HEK293 (cell line): ENCODE measurements around the gene GPR3.

Experiments used
- CTCF ChIA-PET: fragments of 350-600 bp; formaldehyde crosslinking; extraction: SDS; loops from one replicate; lab custom pipeline; 2021; ENCODE audit warnings: antibody characterized with exemption; lab: Yijun Ruan, JAX
- POLR2A ChIA-PET: fragments of 300-600 bp; formaldehyde crosslinking; extraction: SDS; loops from one replicate; lab custom pipeline; 2020; ENCODE audit warnings: antibody characterized with exemption, inconsistent platforms; lab: Yijun Ruan, JAX
- H3K27ac ChIP-seq: fragments of 200-500 bp; sonication (Bioruptor generic); 2 replicates; pipeline ENCODE4 v1.5.1; 2014; ENCODE audit warnings: low read depth, low read length, control low read depth, inconsistent platforms; ENCODE audit errors: extremely low read depth
- H3K36me3 ChIP-seq, 2 experiments: fragments of 200-500 bp in 1 of 2; sonication (Bioruptor generic) in 1 of 2; 1 replicate in 1 of 2; 2 replicates in 1 of 2; pipeline ENCODE4 v1.5.1; 2014 to 2017; ENCODE audit warnings: inconsistent platforms in 2 of 2, low read length in 2 of 2; ENCODE audit not compliant: control insufficient read depth in 2 of 2, insufficient read depth in 1 of 2
- H3K4me1 ChIP-seq: fragments of 200-500 bp; sonication (Bioruptor generic); 2 replicates; pipeline ENCODE4 v1.5.1; 2014; ENCODE audit warnings: mild to moderate bottlenecking, low read length, inconsistent platforms; ENCODE audit not compliant: control insufficient read depth, insufficient read depth
- H3K4me3 ChIP-seq: 2 replicates; pipeline ENCODE4 v1.5.1; 2011; ENCODE audit warnings: low read depth, mild to moderate bottlenecking, control low read depth, low read length, moderate library complexity
- H3K9me3 ChIP-seq: fragments of 200-500 bp; sonication (Bioruptor generic); 2 replicates; pipeline ENCODE4 v1.5.1; 2014; ENCODE audit warnings: low read depth, low read length, inconsistent platforms; ENCODE audit not compliant: control insufficient read depth, insufficient read depth
- HIC1 ChIP-seq: fragments of 450-650 bp; formaldehyde crosslinking; IDR thresholded peaks from 2 replicates; pipeline ENCODE4 v1.5.1; 2016; ENCODE audit warnings: missing biosample characterization, missing genetic modification characterization
- KLF8 ChIP-seq: fragments of 450-650 bp; formaldehyde crosslinking; IDR thresholded peaks from 2 replicates; pipeline ENCODE4 v1.5.1; 2016; ENCODE audit warnings: missing biosample characterization, missing genetic modification characterization
- ZBTB6 ChIP-seq: fragments of 450-650 bp; formaldehyde crosslinking; IDR thresholded peaks from 2 replicates; pipeline ENCODE4 v1.5.1; 2017; ENCODE audit warnings: missing biosample characterization, missing genetic modification characterization
- ZEB2 ChIP-seq: fragments of 450-650 bp; formaldehyde crosslinking; IDR thresholded peaks from 2 replicates; pipeline ENCODE4 v1.5.1; 2016; ENCODE audit warnings: missing biosample characterization, missing genetic modification characterization
- ZFP69B ChIP-seq: fragments of 450-650 bp; formaldehyde crosslinking; IDR thresholded peaks from 2 replicates; pipeline ENCODE4 v1.5.1; 2016; ENCODE audit warnings: missing biosample characterization, missing genetic modification characterization
- ZNF112 ChIP-seq: fragments of 450-650 bp; formaldehyde crosslinking; IDR thresholded peaks from 2 replicates; pipeline ENCODE4 v1.5.0; 2017; ENCODE audit warnings: missing biosample characterization, missing genetic modification characterization
- ZNF391 ChIP-seq: fragments of 450-650 bp; formaldehyde crosslinking; IDR thresholded peaks from 2 replicates; pipeline ENCODE4 v1.5.1; 2016; ENCODE audit warnings: low read depth, missing biosample characterization, missing genetic modification characterization, borderline replicate concordance
- ZNF426 ChIP-seq: fragments of 450-650 bp; formaldehyde crosslinking; IDR thresholded peaks from 2 replicates; pipeline ENCODE4 v1.5.1; 2017; ENCODE audit warnings: missing biosample characterization, missing genetic modification characterization, mild to moderate bottlenecking, inconsistent platforms, moderate library complexity
- ZNF785 ChIP-seq: fragments of 450-650 bp; formaldehyde crosslinking; IDR thresholded peaks from 2 replicates; pipeline ENCODE4 v1.5.1; 2016; ENCODE audit warnings: missing biosample characterization, missing genetic modification characterization
- ZNF792 ChIP-seq: fragments of 450-650 bp; formaldehyde crosslinking; IDR thresholded peaks from 2 replicates; pipeline ENCODE4 v1.5.1; 2016; ENCODE audit warnings: missing biosample characterization, missing genetic modification characterization
- TF ChIP-seq, protein P1 (sequence below): fragments of 450-650 bp; formaldehyde crosslinking; IDR thresholded peaks from 2 replicates; pipeline ENCODE4 v1.5.1; 2016; ENCODE audit warnings: missing biosample characterization, missing genetic modification characterization
- TF ChIP-seq, protein P2 (sequence below): fragments of 450-650 bp; formaldehyde crosslinking; conservative IDR thresholded peaks from 2 replicates; pipeline ENCODE4 v1.5.1; 2016; ENCODE audit warnings: low read depth, missing biosample characterization, missing genetic modification characterization
- TF ChIP-seq, protein P3 (sequence below): fragments of 450-650 bp; formaldehyde crosslinking; IDR thresholded peaks from 2 replicates; pipeline ENCODE4 v1.5.1; 2016; ENCODE audit warnings: missing biosample characterization, missing genetic modification characterization

GPR3 gene

DNA sequence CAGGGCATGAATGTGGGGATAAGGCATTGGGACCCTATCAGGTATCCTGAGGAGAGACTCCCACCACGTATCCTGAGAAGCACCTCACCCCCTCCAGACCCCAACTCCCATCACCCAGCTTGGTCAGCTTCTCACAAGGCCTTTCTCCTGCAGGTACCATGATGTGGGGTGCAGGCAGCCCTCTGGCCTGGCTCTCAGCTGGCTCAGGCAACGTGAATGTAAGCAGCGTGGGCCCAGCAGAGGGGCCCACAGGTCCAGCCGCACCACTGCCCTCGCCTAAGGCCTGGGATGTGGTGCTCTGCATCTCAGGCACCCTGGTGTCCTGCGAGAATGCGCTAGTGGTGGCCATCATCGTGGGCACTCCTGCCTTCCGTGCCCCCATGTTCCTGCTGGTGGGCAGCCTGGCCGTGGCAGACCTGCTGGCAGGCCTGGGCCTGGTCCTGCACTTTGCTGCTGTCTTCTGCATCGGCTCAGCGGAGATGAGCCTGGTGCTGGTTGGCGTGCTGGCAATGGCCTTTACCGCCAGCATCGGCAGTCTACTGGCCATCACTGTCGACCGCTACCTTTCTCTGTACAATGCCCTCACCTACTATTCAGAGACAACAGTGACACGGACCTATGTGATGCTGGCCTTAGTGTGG, 1.3 kb downstream of the GPR3 start:
- Histone ChIP-seq H3K4me1 (no peaks in the 10 kb centered on the region), H3K36me3 (no peaks in the 10 kb centered on the region), H3K9me3 (no peaks in the 10 kb centered on the region), H3K27ac (no peak overlapping the region), H3K4me3 (no peak overlapping the region)
- CTCF ChIA-PET, result interaction anchor here (1.0 to 7.4 kb wide), 11 partner anchors 37 to 397 kb away, joined by 3 to 202 read pairs (median 6); partner anchors contain the start of gene AHDC1
- TF ChIP-seq ZNF112 (tag by site-specific recombination), result no peak
- TF ChIP-seq, protein P1, sequence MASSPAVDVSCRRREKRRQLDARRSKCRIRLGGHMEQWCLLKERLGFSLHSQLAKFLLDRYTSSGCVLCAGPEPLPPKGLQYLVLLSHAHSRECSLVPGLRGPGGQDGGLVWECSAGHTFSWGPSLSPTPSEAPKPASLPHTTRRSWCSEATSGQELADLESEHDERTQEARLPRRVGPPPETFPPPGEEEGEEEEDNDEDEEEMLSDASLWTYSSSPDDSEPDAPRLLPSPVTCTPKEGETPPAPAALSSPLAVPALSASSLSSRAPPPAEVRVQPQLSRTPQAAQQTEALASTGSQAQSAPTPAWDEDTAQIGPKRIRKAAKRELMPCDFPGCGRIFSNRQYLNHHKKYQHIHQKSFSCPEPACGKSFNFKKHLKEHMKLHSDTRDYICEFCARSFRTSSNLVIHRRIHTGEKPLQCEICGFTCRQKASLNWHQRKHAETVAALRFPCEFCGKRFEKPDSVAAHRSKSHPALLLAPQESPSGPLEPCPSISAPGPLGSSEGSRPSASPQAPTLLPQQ (tag by site-specific recombination), result peak; percentile 37; the same call in 1 of the 2 replicates
- TF ChIP-seq ZFP69B, result peak; percentile 89; the same call in 1 of the 2 replicates
- POLR2A ChIA-PET, result no interaction called here

- POLR2A ChIA-PET, result interaction anchor here (1.0 to 1.7 kb wide), 2 partner anchors 29 to 96 kb away, joined by 4 to 5 read pairs; no protein-coding TSS in a partner anchor
These were observed 1.8 kb downstream of the GPR3 start for GRCh38 chr1:27394282-27394658.

GRCh38 chr1:27394925-27395324, 2.5 kb downstream of the GPR3 start:
- Histone ChIP-seq H3K9me3 (no peaks in the 10 kb centered on the region), H3K4me1 (no peaks in the 10 kb centered on the region), H3K4me3 (no peak overlapping the region), H3K36me3 (no peaks in the 10 kb centered on the region), H3K27ac (no peak overlapping the region)
- POLR2A ChIA-PET, result interaction anchor here (1.0 to 1.7 kb wide), 3 partner anchors 30 to 209 kb away, joined by 4 to 7 read pairs (median 5); partner anchors contain the start of gene AHDC1
- CTCF ChIA-PET, result interaction anchor here (0.5 to 7.4 kb wide), 34 partner anchors 9 to 398 kb away, joined by 3 to 202 read pairs (median 4); partner anchors contain the start of genes AHDC1, FCN3, MAP3K6 and SYTL1
- TF ChIP-seq ZNF785 (tag by site-specific recombination) (no peak), ZNF391 (tag by site-specific recombination) (no peak), ZNF792 (tag by site-specific recombination) (no peak), ZEB2 (no peak), KLF8 (tag by site-specific recombination) (no peak), ZBTB6 (no peak)
- TF ChIP-seq, protein P2, sequence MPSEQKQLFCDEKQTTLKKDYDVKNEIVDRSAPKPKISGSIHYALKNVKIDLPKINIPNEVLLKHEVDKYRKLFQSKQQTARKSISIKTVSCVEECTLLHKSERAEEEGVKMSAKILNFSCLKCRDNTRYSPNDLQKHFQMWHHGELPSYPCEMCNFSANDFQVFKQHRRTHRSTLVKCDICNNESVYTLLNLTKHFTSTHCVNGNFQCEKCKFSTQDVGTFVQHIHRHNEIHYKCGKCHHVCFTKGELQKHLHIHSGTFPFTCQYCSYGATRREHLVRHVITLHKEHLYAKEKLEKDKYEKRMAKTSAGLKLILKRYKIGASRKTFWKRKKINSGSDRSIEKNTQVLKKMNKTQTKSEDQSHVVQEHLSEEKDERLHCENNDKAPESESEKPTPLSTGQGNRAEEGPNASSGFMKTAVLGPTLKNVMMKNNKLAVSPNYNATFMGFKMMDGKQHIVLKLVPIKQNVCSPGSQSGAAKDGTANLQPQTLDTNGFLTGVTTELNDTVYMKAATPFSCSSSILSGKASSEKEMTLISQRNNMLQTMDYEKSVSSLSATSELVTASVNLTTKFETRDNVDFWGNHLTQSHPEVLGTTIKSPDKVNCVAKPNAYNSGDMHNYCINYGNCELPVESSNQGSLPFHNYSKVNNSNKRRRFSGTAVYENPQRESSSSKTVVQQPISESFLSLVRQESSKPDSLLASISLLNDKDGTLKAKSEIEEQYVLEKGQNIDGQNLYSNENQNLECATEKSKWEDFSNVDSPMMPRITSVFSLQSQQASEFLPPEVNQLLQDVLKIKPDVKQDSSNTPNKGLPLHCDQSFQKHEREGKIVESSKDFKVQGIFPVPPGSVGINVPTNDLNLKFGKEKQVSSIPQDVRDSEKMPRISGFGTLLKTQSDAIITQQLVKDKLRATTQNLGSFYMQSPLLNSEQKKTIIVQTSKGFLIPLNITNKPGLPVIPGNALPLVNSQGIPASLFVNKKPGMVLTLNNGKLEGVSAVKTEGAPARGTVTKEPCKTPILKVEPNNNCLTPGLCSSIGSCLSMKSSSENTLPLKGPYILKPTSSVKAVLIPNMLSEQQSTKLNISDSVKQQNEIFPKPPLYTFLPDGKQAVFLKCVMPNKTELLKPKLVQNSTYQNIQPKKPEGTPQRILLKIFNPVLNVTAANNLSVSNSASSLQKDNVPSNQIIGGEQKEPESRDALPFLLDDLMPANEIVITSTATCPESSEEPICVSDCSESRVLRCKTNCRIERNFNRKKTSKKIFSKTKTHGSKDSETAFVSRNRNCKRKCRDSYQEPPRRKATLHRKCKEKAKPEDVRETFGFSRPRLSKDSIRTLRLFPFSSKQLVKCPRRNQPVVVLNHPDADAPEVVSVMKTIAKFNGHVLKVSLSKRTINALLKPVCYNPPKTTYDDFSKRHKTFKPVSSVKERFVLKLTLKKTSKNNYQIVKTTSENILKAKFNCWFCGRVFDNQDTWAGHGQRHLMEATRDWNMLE (tag by site-specific recombination), result no peak
- TF ChIP-seq, protein P3, sequence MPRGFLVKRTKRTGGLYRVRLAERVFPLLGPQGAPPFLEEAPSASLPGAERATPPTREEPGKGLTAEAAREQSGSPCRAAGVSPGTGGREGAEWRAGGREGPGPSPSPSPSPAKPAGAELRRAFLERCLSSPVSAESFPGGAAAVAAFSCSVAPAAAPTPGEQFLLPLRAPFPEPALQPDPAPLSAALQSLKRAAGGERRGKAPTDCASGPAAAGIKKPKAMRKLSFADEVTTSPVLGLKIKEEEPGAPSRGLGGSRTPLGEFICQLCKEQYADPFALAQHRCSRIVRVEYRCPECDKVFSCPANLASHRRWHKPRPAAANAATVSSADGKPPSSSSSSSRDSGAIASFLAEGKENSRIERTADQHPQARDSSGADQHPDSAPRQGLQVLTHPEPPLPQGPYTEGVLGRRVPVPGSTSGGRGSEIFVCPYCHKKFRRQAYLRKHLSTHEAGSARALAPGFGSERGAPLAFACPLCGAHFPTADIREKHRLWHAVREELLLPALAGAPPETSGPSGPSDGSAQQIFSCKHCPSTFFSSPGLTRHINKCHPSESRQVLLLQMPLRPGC, result no peak

More at GRCh38 chr1:27394282-27394658, 1.8 kb downstream of the GPR3 start:
- H3K4me1 ChIP-seq, result no peaks in the 10 kb centered on the region
- CTCF ChIA-PET, result interaction anchor here (0.5 to 7.4 kb wide), 29 partner anchors 10 to 397 kb away, joined by 3 to 202 read pairs (median 4); partner anchors contain the start of genes AHDC1, FCN3, MAP3K6 and SYTL1
- TF ChIP-seq ZNF426 (no peak), HIC1 (tag by site-specific recombination) (peak; percentile 51; the same call in 1 of the 2 replicates)
- H3K36me3 ChIP-seq, result no peaks in the 10 kb centered on the region
- no peak overlapping the region for H3K27ac ChIP-seq
- no peaks in the 10 kb centered on the region for H3K9me3 ChIP-seq
- no peak overlapping the region for H3K4me3 ChIP-seq
